Upper lobe of left lung (tissue), 4 donors: ENCODE measurements around the gene FGF14.

ENCODE experiments used
- CTCF ChIP-seq, 6 experiments: fragments of 450-650 bp in 4 of 6; fragments of 200-600 bp in 2 of 6; sonication (generic) in 2 of 6; IDR thresholded peaks; one replicate each; pipeline ENCODE4 v1.5.1; 2016 to 2019; ENCODE audit warnings: antibody characterized with exemption in 6 of 6
- POLR2A ChIP-seq, 4 donors: fragments of 450-650 bp; IDR thresholded peaks; one replicate each; pipeline ENCODE4 v1.5.1; 2016 to 2017; ENCODE audit warnings: antibody characterized with exemption in 4 of 4, mild to moderate bottlenecking in 2 of 4
- POLR2AphosphoS5 ChIP-seq, 2 donors: sonication (generic); formaldehyde crosslinking; IDR thresholded peaks; one replicate each; pipeline ENCODE4 v1.5.1; 2017; ENCODE audit warnings: antibody characterized with exemption in 2 of 2

DNA sequence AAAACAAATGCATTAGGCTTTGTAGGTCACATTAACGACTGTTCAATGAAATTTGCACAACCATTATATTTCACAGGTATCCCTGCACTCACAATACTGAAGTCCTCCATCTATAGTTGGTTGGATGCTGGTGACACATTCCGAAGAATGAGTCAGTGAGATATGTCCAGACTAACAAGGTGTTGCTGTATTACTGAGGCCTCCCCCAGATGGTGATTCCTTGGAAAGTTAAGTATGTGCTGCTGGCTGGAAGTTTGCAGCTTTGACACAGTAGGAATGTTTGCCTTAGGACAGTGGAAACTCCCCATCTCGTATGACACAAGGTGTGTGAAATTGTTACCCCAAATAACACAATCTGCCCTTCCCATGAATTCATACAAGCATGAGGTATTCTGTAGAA, 46.6 kb downstream of the FGF14 start:
- TF ChIP-seq POLR2A (IDR thresholded peaks at IDR 0.05) (no peak), CTCF (IDR thresholded peaks at IDR 0.05) (no peak), POLR2AphosphoS5 (IDR thresholded peaks at IDR 0.05) (no peak)
